HepG2 (cell line): Measurements from ENCODE around the gene BEGAIN. TPM values are rescaled to one million over a fixed set of nuclear protein-coding genes. Genes with fewer than 3 reads are reported as not detected.

Experiments
- ATAC-seq: fragments of 200-7000 bp; cut with Tn5 transposase; 3 replicates; pipeline ENCODE4 v1.9.1; 2020; ENCODE audit warnings: mild to moderate bottlenecking, moderate library complexity
- BruUV-seq: library from RNA; stranded (reverse); fragments of 400-500 nt; replicated peaks from 2 replicates; lab custom pipeline; 2021; lab: Mats Ljungman, UMichigan
- CTCF ChIA-PET: fragments of 300-600 bp; formaldehyde crosslinking; extraction: SDS; loops from one replicate; lab custom pipeline; 2021; ENCODE audit warnings: low total read pairs, inconsistent platforms, low intra/inter-chr PET ratio; lab: Yijun Ruan, JAX
- POLR2A ChIA-PET: fragments of 350-600 bp; sonication (Branson Sonifier 250); formaldehyde crosslinking; loops from one replicate; lab custom pipeline; 2020; ENCODE audit warnings: antibody characterized with exemption, inconsistent platforms; lab: Yijun Ruan, JAX
- DNase-seq: peaks from one replicate; pipeline ENCODE4 v3.0.0-alpha.2; 2015; ENCODE audit warnings: low spot score
- FAIRE-seq: peaks from 3 replicates; lab custom pipeline; 2011; peaks lifted over from hg19 to GRCh38; lab: Jason Lieb, UNC
- H2AFZ ChIP-seq: one replicate; pipeline ENCODE4 v1.6.1; 2011; ENCODE audit warnings: low read length, inconsistent platforms
- H3K27ac ChIP-seq: fragments of 300-600 bp; 3 replicates; pipeline ENCODE4 v1.8.0; 2011; ENCODE audit warnings: mixed run types, mild to moderate bottlenecking, mixed read lengths, low read length, inconsistent platforms; ENCODE audit not compliant: insufficient read depth; ENCODE audit errors: extremely low read length
- H3K27me3 ChIP-seq, 2 experiments: fragments of 200-600 bp in 1 of 2; 2 replicates in 1 of 2; 3 replicates in 1 of 2; pipeline versions ENCODE4 v1.6.0 to v1.8.0; 2011; ENCODE audit warnings: low read length in 2 of 2, mild to moderate bottlenecking in 2 of 2, moderate library complexity in 2 of 2, inconsistent platforms in 1 of 2; ENCODE audit not compliant: insufficient read depth in 2 of 2, control insufficient read depth in 1 of 2
- H3K36me3 ChIP-seq, 2 experiments: fragments of 200-600 bp in 1 of 2; replicated peaks in 1 of 2; 2 replicates in 1 of 2; 3 replicates in 1 of 2; pipeline versions ENCODE4 v1.5.1 to v1.8.0; 2011; ENCODE audit warnings: low read length in 2 of 2, inconsistent platforms in 1 of 2; ENCODE audit not compliant: insufficient read depth in 2 of 2, control insufficient read depth in 1 of 2
- H3K4me1 ChIP-seq: 2 replicates; pipeline ENCODE4 v1.5.1; 2012; ENCODE audit warnings: low read length, inconsistent platforms; ENCODE audit not compliant: insufficient read depth
- H3K4me2 ChIP-seq: 2 replicates; pipeline ENCODE4 v1.6.0; 2011; ENCODE audit warnings: low read depth, low read length, inconsistent platforms
- H3K4me3 ChIP-seq, 3 experiments: fragments of 200-600 bp in 1 of 3; sonication (generic), shearing (Covaris generic) in 1 of 3; replicated peaks in 1 of 3; 2 replicates each; pipeline ENCODE4 v1.5.1; 2011 to 2016; ENCODE audit warnings: low read length in 3 of 3, inconsistent platforms in 2 of 3, low read depth in 2 of 3, mild to moderate bottlenecking in 2 of 3, control low read depth in 1 of 3, mixed read lengths in 1 of 3; ENCODE audit not compliant: insufficient read depth in 1 of 3
- H3K79me2 ChIP-seq: one replicate; pipeline ENCODE4 v1.6.1; 2011; ENCODE audit warnings: low read length, inconsistent platforms; ENCODE audit not compliant: insufficient read depth
- H3K9ac ChIP-seq: 2 replicates; pipeline ENCODE4 v1.6.0; 2011; ENCODE audit warnings: mild to moderate bottlenecking, low read depth, low read length, inconsistent platforms; ENCODE audit not compliant: insufficient read depth
- H3K9me3 ChIP-seq: 2 replicates; pipeline ENCODE4 v1.5.1; 2012; ENCODE audit warnings: mild to moderate bottlenecking, low read length
- H4K20me1 ChIP-seq: 2 replicates; pipeline ENCODE4 v1.6.0; 2011; ENCODE audit warnings: inconsistent platforms, mild to moderate bottlenecking, low read length, moderate library complexity; ENCODE audit not compliant: insufficient read depth
- KAT8 ChIP-seq: IDR thresholded peaks from 2 replicates; pipeline ENCODE4 v1.6.1; 2016; ENCODE audit warnings: missing genetic modification reagents, missing compliant biosample characterization
- SNAI1 ChIP-seq: sonication (generic); formaldehyde crosslinking; IDR thresholded peaks from 2 replicates; pipeline ENCODE4 v1.5.0; 2020; ENCODE audit warnings: mild to moderate bottlenecking, missing genetic modification reagents, borderline replicate concordance
- SOX5 ChIP-seq: IDR thresholded peaks from 2 replicates; pipeline ENCODE4 v1.6.1; 2016; ENCODE audit warnings: borderline replicate concordance
- TGIF2 ChIP-seq: IDR thresholded peaks from 2 replicates; pipeline ENCODE4 v1.6.1; 2016; ENCODE audit warnings: control low read depth, missing compliant biosample characterization
- ZNF761 ChIP-seq: sonication (generic); formaldehyde crosslinking; conservative IDR thresholded peaks from 2 replicates; pipeline ENCODE4 v1.4.0; 2020; ENCODE audit warnings: mild to moderate bottlenecking, missing genetic modification reagents
- WGBS: methylation state at CpG from one replicate; pipeline ENCODE4 v1.1.6; 2017; ENCODE audit warnings: low lambda C conversion rate; 5-methylcytosine and 5-hydroxymethylcytosine counted together
- in situ Hi-C: cut with HindIII; loops from 2 replicates; pipeline ENCODE4 v1.10.0; 2017; ENCODE audit warnings: low pct_unique_long_range_greater_than_20kb; ENCODE audit not compliant: extremely low pct_ligation_motif_present
- intact Hi-C: fragments of 100-400 bp; cut with micrococcal nuclease; formaldehyde crosslinking; loops from one replicate; pipeline ENCODE4 v1.10.0; 2022; ENCODE audit not compliant: unreplicated experiment
- polyA plus RNA-seq, 8 experiments: library from polyadenylated mRNA; depleted of rRNA in 3 of 8; stranded (reverse) in 7 of 8; unstranded in 1 of 8; fragments of >200 nt; fragmentation: Illumina TruSeq in 4 of 8; extraction: Trizol in 4 of 8; gene quantifications; 2 replicates each; pipeline versions ENCODE4 v1.2.1 to v1.2.3, GENCODE V29; 2011 to 2016; ENCODE audit warnings: low read depth in 4 of 8, missing spikeins in 1 of 8, mixed read lengths in 1 of 8; ENCODE audit not compliant: insufficient read depth in 1 of 8
- total RNA-seq, 5 experiments: library from RNA; depleted of rRNA; stranded (reverse); fragments of >200 nt; fragmentation: Illumina TruSeq; extraction: Trizol; gene quantifications; 2 replicates each; pipeline ENCODE4 v1.2.3, GENCODE V29; 2016; ENCODE audit warnings: low read depth in 1 of 5
- TF ChIP-seq, protein P1 (sequence below): sonication (generic); formaldehyde crosslinking; IDR thresholded peaks from 2 replicates; pipeline ENCODE4 v1.4.0; 2020; ENCODE audit warnings: missing genetic modification reagents
- TF ChIP-seq, protein P2 (sequence below): sonication (generic); formaldehyde crosslinking; conservative IDR thresholded peaks from 2 replicates; pipeline ENCODE4 v1.8.1; 2023; ENCODE audit warnings: missing genetic modification reagents
- TF ChIP-seq, protein P3 (sequence below): fragments of 450-650 bp; IDR thresholded peaks from 2 replicates; pipeline ENCODE4 v1.6.1; 2017; ENCODE audit warnings: mild to moderate bottlenecking
- TF ChIP-seq, protein P4 (sequence below): IDR thresholded peaks from 2 replicates; pipeline ENCODE4 v1.6.1; 2012; ENCODE audit warnings: low read depth, low read length, improper control_type of control experiment
- TF ChIP-seq, protein P5 (sequence below): sonication (generic); formaldehyde crosslinking; IDR thresholded peaks from 2 replicates; pipeline ENCODE4 v1.5.0; 2020; ENCODE audit warnings: missing genetic modification reagents

Gene BEGAIN
- total and polyA plus RNA-seq, 2 of the 13 experiments (the other 11 are each of a cell fraction or from before 2014, with no cell fraction given): not detected

DNA sequence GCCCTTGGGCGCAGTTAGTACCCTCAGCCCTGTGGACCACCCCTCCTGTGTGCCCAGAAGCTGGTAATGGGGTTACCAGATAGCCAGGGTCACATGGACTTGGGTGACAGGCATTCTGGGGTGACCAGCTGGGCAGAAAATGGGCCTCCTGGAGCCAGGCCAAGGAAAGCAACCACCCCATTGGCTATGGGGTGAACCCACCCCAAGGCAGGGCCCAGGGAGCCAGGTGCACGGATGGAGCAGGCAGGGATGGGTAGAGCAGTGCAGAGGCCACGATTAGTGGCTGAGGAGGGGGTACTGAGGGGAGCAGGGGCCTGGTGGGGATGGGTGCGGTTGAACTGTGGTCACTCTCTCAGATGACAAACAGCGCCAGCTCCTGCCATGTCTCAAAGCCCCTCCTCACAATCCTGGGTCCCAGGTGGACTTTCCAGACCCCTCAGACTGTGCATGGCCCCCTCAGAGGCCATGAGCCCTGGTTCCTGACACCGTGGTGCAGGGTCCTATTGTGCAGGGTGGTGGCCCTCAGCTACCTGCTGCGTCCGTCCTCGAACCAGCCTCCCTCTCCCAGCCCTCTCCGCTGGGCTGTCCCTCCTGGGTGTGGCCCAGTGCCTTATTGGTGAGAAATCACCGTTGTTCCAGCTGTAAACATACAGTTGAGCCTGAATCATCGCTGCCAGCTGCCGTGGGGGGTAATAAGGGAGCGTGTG is 23.4 kb upstream of the BEGAIN start:
- no peak overlapping the region for H3K27ac ChIP-seq
- POLR2A ChIA-PET: no interaction called here
- peaks cover 0 to 30% of the 10 kb centered on the region in 2 experiments; a peak in 2 of 5 replicates for H3K27me3 ChIP-seq
- TF ChIP-seq, protein P1, sequence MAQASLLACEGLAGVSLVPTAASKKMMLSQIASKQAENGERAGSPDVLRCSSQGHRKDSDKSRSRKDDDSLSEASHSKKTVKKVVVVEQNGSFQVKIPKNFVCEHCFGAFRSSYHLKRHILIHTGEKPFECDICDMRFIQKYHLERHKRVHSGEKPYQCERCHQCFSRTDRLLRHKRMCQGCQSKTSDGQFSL (CRISPR knock-in tag): peak; percentile 97
- TF ChIP-seq SOX5 (CRISPR knock-in tag): no peak
- TF ChIP-seq, all 625 proteins: peak for 1
- intact Hi-C loops (no loop called here), in situ Hi-C loops (no loop called here)
- no peaks in the 10 kb centered on the region for H3K4me1 ChIP-seq
- H3K4me2 ChIP-seq: no peak overlapping the region
- no peak overlapping the region for H3K4me3 ChIP-seq
- no peaks in the 10 kb centered on the region for H3K36me3 ChIP-seq
- H3K9me3 ChIP-seq: no peaks in the 10 kb centered on the region
- no peaks in the 10 kb centered on the region for H3K79me2 ChIP-seq
- DNase-seq: no peak
- 14% methylated on average over 8 of the region's 14 CpGs for WGBS
- CTCF ChIA-PET: no interaction called here
- BruUV-seq: no TSS peak
- H4K20me1 ChIP-seq: no peaks in the 10 kb centered on the region
- no peak for FAIRE-seq
- ATAC-seq: no peak; the same call in 2 of the 3 replicates
- no peak overlapping the region for H2AFZ ChIP-seq
- H3K9ac ChIP-seq: no peak overlapping the region

DNA sequence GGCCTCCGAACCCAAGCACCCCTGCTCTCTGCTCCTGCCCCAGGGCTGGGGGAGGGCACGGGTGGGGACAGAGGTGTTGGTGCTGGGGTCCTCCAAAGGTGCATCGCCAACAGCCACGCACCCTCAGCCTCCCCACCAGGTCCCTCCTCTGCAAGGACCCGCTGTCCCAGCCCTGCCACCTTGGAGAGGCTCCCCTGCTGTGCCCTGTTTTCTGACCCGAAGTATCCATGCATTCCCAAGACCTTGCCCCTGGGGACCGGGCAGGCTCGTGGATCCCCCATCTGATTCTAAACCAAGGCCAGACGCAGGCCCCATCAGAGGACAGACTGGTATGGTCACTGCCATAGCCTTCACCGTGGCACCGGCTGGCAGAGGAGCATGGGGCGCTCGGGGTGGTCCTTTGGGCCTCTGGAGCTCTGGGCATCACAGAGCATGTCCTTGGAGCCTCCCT is 22.7 kb upstream of the BEGAIN start:
- Histone ChIP-seq H3K36me3 (no peaks in the 10 kb centered on the region), H3K9me3 (no peaks in the 10 kb centered on the region), H2AFZ (no peak overlapping the region), H3K27me3 (peaks cover 0 to 35% of the 10 kb centered on the region in 2 experiments; a peak in 2 of 5 replicates), H3K27ac (no peak overlapping the region), H4K20me1 (no peaks in the 10 kb centered on the region), H3K9ac (no peak overlapping the region), H3K4me3 (no peak overlapping the region), H3K79me2 (no peaks in the 10 kb centered on the region), H3K4me2 (no peak overlapping the region), H3K4me1 (no peaks in the 10 kb centered on the region)
- in situ Hi-C loops: no loop called here
- no peak for FAIRE-seq
- ChIA-PET POLR2A (no interaction called here), CTCF (no interaction called here)
- 20% methylated on average over 1 of the region's 13 CpGs for WGBS
- intact Hi-C loops: no loop called here
- ATAC-seq: no peak
- BruUV-seq: no TSS peak
- no peak for DNase-seq
- TF ChIP-seq KAT8 (CRISPR knock-in tag): no peak
- TF ChIP-seq, protein P2, sequence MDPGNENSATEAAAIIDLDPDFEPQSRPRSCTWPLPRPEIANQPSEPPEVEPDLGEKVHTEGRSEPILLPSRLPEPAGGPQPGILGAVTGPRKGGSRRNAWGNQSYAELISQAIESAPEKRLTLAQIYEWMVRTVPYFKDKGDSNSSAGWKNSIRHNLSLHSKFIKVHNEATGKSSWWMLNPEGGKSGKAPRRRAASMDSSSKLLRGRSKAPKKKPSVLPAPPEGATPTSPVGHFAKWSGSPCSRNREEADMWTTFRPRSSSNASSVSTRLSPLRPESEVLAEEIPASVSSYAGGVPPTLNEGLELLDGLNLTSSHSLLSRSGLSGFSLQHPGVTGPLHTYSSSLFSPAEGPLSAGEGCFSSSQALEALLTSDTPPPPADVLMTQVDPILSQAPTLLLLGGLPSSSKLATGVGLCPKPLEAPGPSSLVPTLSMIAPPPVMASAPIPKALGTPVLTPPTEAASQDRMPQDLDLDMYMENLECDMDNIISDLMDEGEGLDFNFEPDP (CRISPR knock-in tag): no peak
- TF ChIP-seq, protein P3, sequence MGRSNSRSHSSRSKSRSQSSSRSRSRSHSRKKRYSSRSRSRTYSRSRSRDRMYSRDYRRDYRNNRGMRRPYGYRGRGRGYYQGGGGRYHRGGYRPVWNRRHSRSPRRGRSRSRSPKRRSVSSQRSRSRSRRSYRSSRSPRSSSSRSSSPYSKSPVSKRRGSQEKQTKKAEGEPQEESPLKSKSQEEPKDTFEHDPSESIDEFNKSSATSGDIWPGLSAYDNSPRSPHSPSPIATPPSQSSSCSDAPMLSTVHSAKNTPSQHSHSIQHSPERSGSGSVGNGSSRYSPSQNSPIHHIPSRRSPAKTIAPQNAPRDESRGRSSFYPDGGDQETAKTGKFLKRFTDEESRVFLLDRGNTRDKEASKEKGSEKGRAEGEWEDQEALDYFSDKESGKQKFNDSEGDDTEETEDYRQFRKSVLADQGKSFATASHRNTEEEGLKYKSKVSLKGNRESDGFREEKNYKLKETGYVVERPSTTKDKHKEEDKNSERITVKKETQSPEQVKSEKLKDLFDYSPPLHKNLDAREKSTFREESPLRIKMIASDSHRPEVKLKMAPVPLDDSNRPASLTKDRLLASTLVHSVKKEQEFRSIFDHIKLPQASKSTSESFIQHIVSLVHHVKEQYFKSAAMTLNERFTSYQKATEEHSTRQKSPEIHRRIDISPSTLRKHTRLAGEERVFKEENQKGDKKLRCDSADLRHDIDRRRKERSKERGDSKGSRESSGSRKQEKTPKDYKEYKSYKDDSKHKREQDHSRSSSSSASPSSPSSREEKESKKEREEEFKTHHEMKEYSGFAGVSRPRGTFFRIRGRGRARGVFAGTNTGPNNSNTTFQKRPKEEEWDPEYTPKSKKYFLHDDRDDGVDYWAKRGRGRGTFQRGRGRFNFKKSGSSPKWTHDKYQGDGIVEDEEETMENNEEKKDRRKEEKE: no peak
- TF ChIP-seq, protein P4, sequence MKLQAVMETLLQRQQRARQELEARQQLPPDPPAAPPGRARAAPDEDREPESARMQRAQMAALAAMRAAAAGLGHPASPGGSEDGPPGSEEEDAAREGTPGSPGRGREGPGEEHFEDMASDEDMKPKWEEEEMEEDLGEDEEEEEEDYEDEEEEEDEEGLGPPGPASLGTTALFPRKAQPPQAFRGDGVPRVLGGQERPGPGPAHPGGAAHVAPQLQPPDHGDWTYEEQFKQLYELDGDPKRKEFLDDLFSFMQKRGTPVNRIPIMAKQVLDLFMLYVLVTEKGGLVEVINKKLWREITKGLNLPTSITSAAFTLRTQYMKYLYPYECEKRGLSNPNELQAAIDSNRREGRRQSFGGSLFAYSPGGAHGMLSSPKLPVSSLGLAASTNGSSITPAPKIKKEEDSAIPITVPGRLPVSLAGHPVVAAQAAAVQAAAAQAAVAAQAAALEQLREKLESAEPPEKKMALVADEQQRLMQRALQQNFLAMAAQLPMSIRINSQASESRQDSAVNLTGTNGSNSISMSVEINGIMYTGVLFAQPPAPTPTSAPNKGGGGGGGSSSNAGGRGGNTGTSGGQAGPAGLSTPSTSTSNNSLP: no peak
- TF ChIP-seq, protein P5, sequence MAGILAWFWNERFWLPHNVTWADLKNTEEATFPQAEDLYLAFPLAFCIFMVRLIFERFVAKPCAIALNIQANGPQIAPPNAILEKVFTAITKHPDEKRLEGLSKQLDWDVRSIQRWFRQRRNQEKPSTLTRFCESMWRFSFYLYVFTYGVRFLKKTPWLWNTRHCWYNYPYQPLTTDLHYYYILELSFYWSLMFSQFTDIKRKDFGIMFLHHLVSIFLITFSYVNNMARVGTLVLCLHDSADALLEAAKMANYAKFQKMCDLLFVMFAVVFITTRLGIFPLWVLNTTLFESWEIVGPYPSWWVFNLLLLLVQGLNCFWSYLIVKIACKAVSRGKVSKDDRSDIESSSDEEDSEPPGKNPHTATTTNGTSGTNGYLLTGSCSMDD (CRISPR knock-in tag): no peak
- TF ChIP-seq SNAI1 (CRISPR knock-in tag): no peak
- TF ChIP-seq ZNF761 (CRISPR knock-in tag): no peak
- no peak for TF ChIP-seq TGIF2
